Naive B cell (primary cell): ENCODE measurements around the gene PDE9A. TPM values are rescaled to one million over a fixed set of nuclear protein-coding genes. Genes with fewer than 3 reads are reported as not detected.

ENCODE experiments used
- ATAC-seq, 2 donors: fragments of 150-1000 bp; cut with Tn5 transposase; 2 replicates each; pipeline ENCODE4 v1.10.0; 2021; ENCODE audit warnings: low read depth in 2 of 2, mild to moderate bottlenecking in 2 of 2, moderate library complexity in 2 of 2
- DNase-seq: peaks from one replicate; pipeline ENCODE4 v3.0.0; 2022
- H3K27ac Mint-ChIP-seq, 6 donors: one replicate each; pipeline ENCODE4 v1.8.0; 2020 to 2022; ENCODE audit warnings: mild to moderate bottlenecking in 6 of 6, mixed read lengths in 6 of 6, moderate library complexity in 5 of 6, inconsistent platforms in 2 of 6
- H3K27me3 Mint-ChIP-seq, 3 donors: one replicate each; pipeline ENCODE4 v1.8.0; 2021 to 2022; ENCODE audit warnings: mixed read lengths in 3 of 3, mild to moderate bottlenecking in 1 of 3
- H3K36me3 Mint-ChIP-seq, 2 donors: one replicate each; pipeline ENCODE4 v1.8.0; 2020 to 2022; ENCODE audit warnings: mixed read lengths in 2 of 2, inconsistent platforms in 1 of 2, mild to moderate bottlenecking in 1 of 2
- H3K4me1 Mint-ChIP-seq, 3 donors: one replicate each; pipeline ENCODE4 v1.8.0; 2020 to 2022; ENCODE audit warnings: mixed read lengths in 3 of 3, inconsistent platforms in 1 of 3, mild to moderate bottlenecking in 1 of 3, moderate library complexity in 1 of 3
- H3K4me3 Mint-ChIP-seq, 8 donors: one replicate each; pipeline ENCODE4 v1.8.0; 2020 to 2022; ENCODE audit warnings: mild to moderate bottlenecking in 8 of 8, mixed read lengths in 8 of 8, moderate library complexity in 8 of 8, inconsistent platforms in 2 of 8
- H3K9me3 Mint-ChIP-seq, 7 donors: one replicate each; pipeline ENCODE4 v1.8.0; 2020 to 2022; ENCODE audit warnings: mixed read lengths in 7 of 7, mild to moderate bottlenecking in 5 of 7, inconsistent platforms in 2 of 7, moderate library complexity in 1 of 7
- polyA plus RNA-seq, 6 donors: library from polyadenylated mRNA; unstranded; fragments of 300-500 nt; fragmentation: Illumina TruSeq; gene quantifications; one replicate each; pipeline ENCODE4 v1.2.3, GENCODE V29; 2021; ENCODE audit warnings: low read depth in 6 of 6

The PDE9A gene
- polyA plus RNA-seq, 6 donors from 2014 or later: 0.26 to 1.5 (median 0.79) TPM; not detected in 1

- H3K4me1 Mint-ChIP-seq: peaks cover 47 to 64% (median 52%) of the 10 kb centered on the region in 3 donors
- H3K4me3 Mint-ChIP-seq: peak overlapping the region in 6 of 8 donors; percentile 37 to 91 (median 65)
Measured at GRCh38 chr21:42781971-42782722, 128.7 kb downstream of the PDE9A start.

GRCh38 chr21:42782723-42783242 lies 129.4 kb downstream of the PDE9A start:
- Mint-ChIP-seq H3K36me3 (no peaks in the 10 kb centered on the region), H3K27ac (peak overlapping the region; percentile 58 to 99 (median 98)), H3K9me3 (peaks cover 0 to 1% (median 0%) of the 10 kb centered on the region in 7 donors), H3K4me1 (peaks cover 47 to 60% (median 51%) of the 10 kb centered on the region in 3 donors), H3K4me3 (peak overlapping the region in 7 of 8 donors; percentile 32 to 93 (median 76)), H3K27me3 (peaks cover 3 to 32% (median 32%) of the 10 kb centered on the region in 3 donors)
- ATAC-seq (no peak), DNase-seq (no peak)

More at GRCh38 chr21:42781971-42782722, 128.7 kb downstream of the PDE9A start:
- no peak for DNase-seq
- H3K27ac Mint-ChIP-seq: peak overlapping the region; percentile 44 to 99 (median 80)
- peaks cover 3 to 32% (median 32%) of the 10 kb centered on the region in 3 donors for H3K27me3 Mint-ChIP-seq
- ATAC-seq: no peak
- peaks cover 0 to 1% (median 0%) of the 10 kb centered on the region in 7 donors for H3K9me3 Mint-ChIP-seq
- H3K36me3 Mint-ChIP-seq: no peaks in the 10 kb centered on the region

DNA sequence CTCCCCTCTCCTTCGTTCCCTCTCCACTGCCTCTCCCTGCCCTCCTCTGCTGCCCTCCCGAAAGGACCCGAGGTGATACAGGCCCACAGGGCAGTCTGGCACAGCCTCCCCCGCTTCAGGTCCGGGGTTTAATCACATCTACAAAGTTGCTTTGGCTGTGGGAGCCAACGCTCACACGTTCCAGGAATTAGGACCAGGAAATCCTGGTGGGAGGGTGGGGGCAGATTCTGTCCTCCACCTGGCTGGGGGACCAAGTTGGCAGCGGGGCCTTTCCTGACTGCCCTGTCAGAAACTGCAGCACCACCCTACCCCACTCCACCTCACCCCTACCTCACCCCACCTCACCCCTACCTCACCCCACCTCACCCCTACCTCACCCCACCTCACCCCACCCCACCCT lies 130.9 kb downstream of the PDE9A start:
- Mint-ChIP-seq H3K9me3 (peaks cover 0 to 1% (median 0%) of the 10 kb centered on the region in 7 donors), H3K36me3 (no peaks in the 10 kb centered on the region), H3K27me3 (peaks cover 3 to 32% (median 32%) of the 10 kb centered on the region in 3 donors), H3K27ac (peak overlapping the region; percentile 95 to 99 (median 98)), H3K4me3 (peak overlapping the region; percentile 76 to 93 (median 91)), H3K4me1 (peaks cover 47 to 56% (median 48%) of the 10 kb centered on the region in 3 donors)
- DNase-seq (no peak), ATAC-seq (peak in 1 of 2 donors; percentile 20)

- peaks cover 3 to 27% (median 25%) of the 10 kb centered on the region in 3 donors for H3K27me3 Mint-ChIP-seq
- no peaks in the 10 kb centered on the region for H3K36me3 Mint-ChIP-seq
- H3K9me3 Mint-ChIP-seq: peaks cover 0 to 1% (median 0%) of the 10 kb centered on the region in 7 donors
- H3K27ac Mint-ChIP-seq: peak overlapping the region; percentile 11 to 99 (median 89)
- H3K4me3 Mint-ChIP-seq: peak overlapping the region; percentile 43 to 87 (median 66)
- H3K4me1 Mint-ChIP-seq: peaks cover 43 to 53% (median 44%) of the 10 kb centered on the region in 3 donors
- no peak for DNase-seq
- ATAC-seq: no peak
Measured at GRCh38 chr21:42784896-42785451, 131.6 kb downstream of the PDE9A start.

DNA sequence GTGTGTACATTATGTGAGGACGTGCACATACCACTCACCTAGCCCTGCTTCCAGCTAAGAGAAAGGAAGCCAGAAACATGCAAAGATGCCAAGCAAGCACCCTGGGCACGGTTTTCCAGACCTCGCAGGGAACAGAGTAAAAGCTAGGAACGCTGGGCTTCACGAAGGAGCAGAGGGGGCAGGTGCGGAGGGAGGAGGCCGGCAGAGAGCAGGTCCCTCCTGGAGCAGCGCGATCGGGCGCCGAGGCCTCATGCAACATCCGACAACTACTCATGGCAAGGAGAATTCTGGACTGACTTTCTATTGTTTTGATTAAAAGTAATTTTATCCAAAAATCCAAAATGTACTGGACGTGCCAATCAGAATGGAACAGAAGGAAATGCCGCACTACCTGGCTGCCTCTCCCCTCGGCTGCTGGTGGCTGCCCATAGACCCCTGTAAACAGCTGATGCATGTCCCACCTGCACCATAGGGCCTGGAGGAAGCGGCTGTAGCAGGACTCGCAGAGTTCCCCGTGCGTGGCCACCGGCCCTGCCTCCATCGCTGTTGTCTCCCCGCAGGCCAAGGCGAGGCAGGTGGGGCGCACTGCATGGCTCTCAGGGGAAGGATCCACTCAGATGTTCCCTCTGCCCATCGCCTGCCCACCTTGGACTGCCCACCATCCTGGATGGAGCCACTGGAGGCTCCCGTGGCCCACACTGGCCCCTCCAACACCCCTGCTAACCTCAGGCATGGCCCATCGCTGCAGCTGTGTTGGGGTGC lies 132.4 kb downstream of the PDE9A start:
- peaks cover 34 to 45% (median 39%) of the 10 kb centered on the region in 3 donors for H3K4me1 Mint-ChIP-seq
- H3K9me3 Mint-ChIP-seq: peaks cover 0 to 1% (median 0%) of the 10 kb centered on the region in 7 donors
- no peaks in the 10 kb centered on the region for H3K36me3 Mint-ChIP-seq
- DNase-seq (no peak), ATAC-seq (no peak)
- peaks cover 3 to 20% (median 17%) of the 10 kb centered on the region in 3 donors for H3K27me3 Mint-ChIP-seq
- peak overlapping the region in 2 of 6 donors; percentile 76 to 99 for H3K27ac Mint-ChIP-seq
- H3K4me3 Mint-ChIP-seq: peak overlapping the region in 7 of 8 donors; percentile 16 to 78 (median 65)

DNA sequence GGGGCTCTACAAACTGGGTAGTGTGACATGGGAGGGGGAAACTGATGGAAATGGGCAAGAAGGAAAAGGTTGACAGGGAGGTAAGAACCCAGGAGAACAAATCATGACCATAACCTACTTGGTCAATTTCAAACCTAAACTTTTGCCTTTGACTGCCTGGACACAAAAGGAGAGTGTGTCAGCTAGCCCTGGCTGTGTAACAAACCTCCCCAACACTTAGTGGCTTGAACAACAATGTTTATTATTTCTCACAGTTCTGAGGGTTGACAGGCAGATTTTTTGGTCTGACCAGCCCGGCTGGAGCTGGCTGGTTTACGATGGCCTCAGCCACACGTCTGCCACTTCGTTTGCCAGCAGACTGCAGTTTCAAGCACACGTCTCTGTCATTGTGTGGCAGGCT lies 133.5 kb downstream of the PDE9A start:
- H3K4me3 Mint-ChIP-seq: peak overlapping the region in 2 of 8 donors; percentile 22 to 26
- DNase-seq: no peak
- no peak for ATAC-seq
- no peaks in the 10 kb centered on the region for H3K36me3 Mint-ChIP-seq
- peak overlapping the region in 3 of 6 donors; percentile 11 to 76 (median 22) for H3K27ac Mint-ChIP-seq
- peaks cover 0 to 10% (median 6%) of the 10 kb centered on the region in 3 donors for H3K27me3 Mint-ChIP-seq
- peaks cover 0 to 1% (median 0%) of the 10 kb centered on the region in 7 donors for H3K9me3 Mint-ChIP-seq
- peaks cover 26 to 35% (median 30%) of the 10 kb centered on the region in 3 donors for H3K4me1 Mint-ChIP-seq

DNA sequence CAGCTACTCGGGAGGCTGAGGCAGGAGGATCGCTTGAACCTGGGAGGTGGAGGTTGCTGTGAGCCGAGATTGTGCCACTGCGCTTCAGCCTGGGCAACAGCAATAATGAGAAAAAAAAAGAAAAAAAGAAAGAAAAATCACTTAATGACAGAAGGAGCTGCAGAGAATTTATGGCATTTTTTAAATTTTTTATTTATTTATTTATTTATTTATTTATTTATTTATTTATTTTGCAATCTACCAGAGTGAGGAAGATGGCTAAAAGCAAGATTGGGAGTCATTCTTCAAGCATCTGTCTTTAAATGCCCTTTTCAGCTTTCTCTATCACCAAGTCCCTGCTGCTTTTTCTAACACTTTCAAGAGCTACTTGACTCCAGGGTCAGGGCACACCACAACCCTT lies 134.2 kb downstream of the PDE9A start:
- H3K27ac Mint-ChIP-seq: peak overlapping the region in 1 of 6 donors; percentile 44
- peaks cover 23 to 28% (median 26%) of the 10 kb centered on the region in 3 donors for H3K4me1 Mint-ChIP-seq
- no peak for ATAC-seq
- H3K36me3 Mint-ChIP-seq: no peaks in the 10 kb centered on the region
- no peak for DNase-seq
- H3K27me3 Mint-ChIP-seq: peaks cover 0 to 3% (median 0%) of the 10 kb centered on the region in 3 donors
- peaks cover 0 to 1% (median 0%) of the 10 kb centered on the region in 7 donors for H3K9me3 Mint-ChIP-seq
- no peak overlapping the region for H3K4me3 Mint-ChIP-seq

DNA sequence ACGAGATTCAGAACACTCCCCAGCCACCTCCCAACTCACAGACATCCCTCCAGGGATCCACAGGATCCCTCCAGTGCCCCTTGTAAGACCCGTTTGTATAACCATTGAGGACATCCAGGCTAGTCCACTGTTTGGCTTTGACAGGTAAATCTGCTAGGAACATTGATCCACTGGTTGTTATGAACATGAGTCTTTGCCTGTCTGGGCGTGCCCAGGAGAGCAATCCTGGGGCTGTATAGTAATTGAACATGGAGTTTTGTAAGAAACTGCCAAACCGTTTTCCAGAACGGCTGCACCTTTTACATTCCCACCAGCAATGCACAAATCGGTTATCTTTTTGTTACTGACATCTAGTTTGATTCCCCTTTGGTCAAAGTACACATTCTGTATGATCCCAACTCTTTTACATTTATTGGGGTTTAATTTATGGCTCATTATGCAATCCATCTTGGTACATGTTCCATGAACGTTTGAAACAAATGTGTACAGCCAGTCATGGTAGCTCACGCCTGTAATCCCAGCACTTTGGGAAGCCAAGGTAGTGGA lies 137.2 kb downstream of the PDE9A start:
- Mint-ChIP-seq H3K27ac (peak overlapping the region in 2 of 6 donors; percentile 24 to 62), H3K36me3 (no peaks in the 10 kb centered on the region), H3K9me3 (peaks cover 0 to 1% (median 0%) of the 10 kb centered on the region in 7 donors), H3K4me1 (peaks cover under 1 to 1% (median under 1%) of the 10 kb centered on the region in 3 donors), H3K27me3 (no peaks in the 10 kb centered on the region), H3K4me3 (no peak overlapping the region)
- DNase-seq: no peak
- ATAC-seq: no peak

- Mint-ChIP-seq H3K36me3 (no peaks in the 10 kb centered on the region), H3K27me3 (no peaks in the 10 kb centered on the region), H3K4me3 (no peak overlapping the region), H3K27ac (peak overlapping the region in 1 of 6 donors; percentile 22), H3K4me1 (no peaks in the 10 kb centered on the region), H3K9me3 (no peaks in the 10 kb centered on the region)
- DNase-seq (no peak), ATAC-seq (no peak)
Measured at GRCh38 chr21:42793774-42794173, 140.4 kb downstream of the PDE9A start.

GRCh38 chr21:42794551-42794950 lies 141.1 kb downstream of the PDE9A start:
- Mint-ChIP-seq H3K4me1 (peaks cover 0 to 7% (median 3%) of the 10 kb centered on the region in 3 donors), H3K27ac (no peak overlapping the region), H3K27me3 (no peaks in the 10 kb centered on the region), H3K9me3 (no peaks in the 10 kb centered on the region), H3K36me3 (no peaks in the 10 kb centered on the region), H3K4me3 (no peak overlapping the region)
- DNase-seq (no peak), ATAC-seq (no peak)

GRCh38 chr21:42796327-42797062 lies 143.1 kb downstream of the PDE9A start:
- H3K27me3 Mint-ChIP-seq: no peaks in the 10 kb centered on the region
- no peak overlapping the region for H3K4me3 Mint-ChIP-seq
- no peak for ATAC-seq
- no peaks in the 10 kb centered on the region for H3K36me3 Mint-ChIP-seq
- DNase-seq: no peak
- peaks cover 0 to 14% (median 8%) of the 10 kb centered on the region in 3 donors for H3K4me1 Mint-ChIP-seq
- H3K9me3 Mint-ChIP-seq: no peaks in the 10 kb centered on the region
- peak overlapping the region in 1 of 6 donors; percentile 55 for H3K27ac Mint-ChIP-seq

DNA sequence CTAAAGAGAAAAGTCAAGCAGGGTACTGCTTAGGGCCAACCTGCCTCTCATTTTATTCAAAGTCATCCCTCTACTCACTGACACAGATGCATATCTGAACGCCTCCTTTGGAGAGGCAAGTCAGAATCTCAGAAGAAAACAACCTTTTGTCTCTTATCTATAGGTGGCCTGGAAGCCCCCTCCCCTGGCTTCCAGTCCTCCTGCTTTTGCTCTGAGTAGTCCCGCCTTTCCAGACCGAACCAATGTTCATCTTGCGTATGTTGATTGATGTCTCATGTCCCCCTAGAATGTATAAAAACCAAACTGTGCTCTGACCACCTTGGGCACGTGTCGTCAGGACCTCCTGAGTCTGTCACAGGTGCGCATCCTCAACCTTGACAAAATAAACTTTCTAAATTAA lies 144.1 kb downstream of the PDE9A start:
- no peak for ATAC-seq
- peaks cover 0 to 14% (median 8%) of the 10 kb centered on the region in 3 donors for H3K4me1 Mint-ChIP-seq
- DNase-seq: no peak
- H3K27me3 Mint-ChIP-seq: no peaks in the 10 kb centered on the region
- H3K36me3 Mint-ChIP-seq: no peaks in the 10 kb centered on the region
- no peak overlapping the region for H3K4me3 Mint-ChIP-seq
- H3K9me3 Mint-ChIP-seq: no peaks in the 10 kb centered on the region
- H3K27ac Mint-ChIP-seq: peak overlapping the region in 3 of 6 donors; percentile 44 to 78 (median 62)
